Measurements from ENCODE around the gene RCBTB2. TPM values are rescaled to one million over a fixed set of nuclear protein-coding genes. Genes with fewer than 3 reads are reported as not detected.

Gene RCBTB2
- total RNA-seq, 1 donor, result 7.0 TPM

- TF ChIP-seq CTCF (IDR thresholded peaks at IDR 0.05; ENCODE audit: insufficient read depth, low read length), result no peak
- no peak overlapping the region for H3K4me3 ChIP-seq (ENCODE audit: low read depth, low read length)
- no peak for DNase-seq (ENCODE audit: low read depth)
These were observed 47.4 kb downstream of the RCBTB2 start for GRCh38 chr13:48485432-48485831.

- DNase-seq (ENCODE audit: low read depth), result no peak
- H3K4me3 ChIP-seq (ENCODE audit: low read depth, low read length), result no peak overlapping the region
- TF ChIP-seq CTCF (IDR thresholded peaks at IDR 0.05; ENCODE audit: insufficient read depth, low read length), result no peak
These were observed 49.3 kb downstream of the RCBTB2 start for GRCh38 chr13:48483575-48483974.

- no peak for TF ChIP-seq CTCF (IDR thresholded peaks at IDR 0.05; ENCODE audit: insufficient read depth, low read length)
- peak; percentile 6 for DNase-seq (ENCODE audit: low read depth)
- no peak overlapping the region for H3K4me3 ChIP-seq (ENCODE audit: low read depth, low read length)
These were observed 54.5 kb downstream of the RCBTB2 start for GRCh38 chr13:48478391-48478790.

GRCh38 chr13:48477191-48477855 is 55.6 kb downstream of the RCBTB2 start:
- no peak for TF ChIP-seq CTCF (IDR thresholded peaks at IDR 0.05; ENCODE audit: insufficient read depth, low read length)
- no peak for DNase-seq (ENCODE audit: low read depth)
- no peak overlapping the region for H3K4me3 ChIP-seq (ENCODE audit: low read depth, low read length)

GRCh38 chr13:48476686-48477085 is 56.2 kb downstream of the RCBTB2 start:
- H3K4me3 ChIP-seq (ENCODE audit: low read depth, low read length), result no peak overlapping the region
- no peak for TF ChIP-seq CTCF (IDR thresholded peaks at IDR 0.05; ENCODE audit: insufficient read depth, low read length)
- no peak for DNase-seq (ENCODE audit: low read depth)

GRCh38 chr13:48476215-48476614 is 56.7 kb downstream of the RCBTB2 start:
- TF ChIP-seq CTCF (IDR thresholded peaks at IDR 0.05; ENCODE audit: insufficient read depth, low read length), result no peak
- no peak for DNase-seq (ENCODE audit: low read depth)
- H3K4me3 ChIP-seq (ENCODE audit: low read depth, low read length), result no peak overlapping the region

GRCh38 chr13:48475230-48475629 is 57.6 kb downstream of the RCBTB2 start:
- no peak for TF ChIP-seq CTCF (IDR thresholded peaks at IDR 0.05; ENCODE audit: insufficient read depth, low read length)
- no peak overlapping the region for H3K4me3 ChIP-seq (ENCODE audit: low read depth, low read length)
- DNase-seq (ENCODE audit: low read depth), result no peak
